HPDE6-E6E7 (cell line): ENCODE results near the gene C19orf12.

Experiments
- DNase-seq: peaks from one replicate; pipeline ENCODE4 v3.0.0; 2011; ENCODE audit warnings: missing footprints; ENCODE audit errors: extremely low spot score

C19orf12 gene

DNA sequence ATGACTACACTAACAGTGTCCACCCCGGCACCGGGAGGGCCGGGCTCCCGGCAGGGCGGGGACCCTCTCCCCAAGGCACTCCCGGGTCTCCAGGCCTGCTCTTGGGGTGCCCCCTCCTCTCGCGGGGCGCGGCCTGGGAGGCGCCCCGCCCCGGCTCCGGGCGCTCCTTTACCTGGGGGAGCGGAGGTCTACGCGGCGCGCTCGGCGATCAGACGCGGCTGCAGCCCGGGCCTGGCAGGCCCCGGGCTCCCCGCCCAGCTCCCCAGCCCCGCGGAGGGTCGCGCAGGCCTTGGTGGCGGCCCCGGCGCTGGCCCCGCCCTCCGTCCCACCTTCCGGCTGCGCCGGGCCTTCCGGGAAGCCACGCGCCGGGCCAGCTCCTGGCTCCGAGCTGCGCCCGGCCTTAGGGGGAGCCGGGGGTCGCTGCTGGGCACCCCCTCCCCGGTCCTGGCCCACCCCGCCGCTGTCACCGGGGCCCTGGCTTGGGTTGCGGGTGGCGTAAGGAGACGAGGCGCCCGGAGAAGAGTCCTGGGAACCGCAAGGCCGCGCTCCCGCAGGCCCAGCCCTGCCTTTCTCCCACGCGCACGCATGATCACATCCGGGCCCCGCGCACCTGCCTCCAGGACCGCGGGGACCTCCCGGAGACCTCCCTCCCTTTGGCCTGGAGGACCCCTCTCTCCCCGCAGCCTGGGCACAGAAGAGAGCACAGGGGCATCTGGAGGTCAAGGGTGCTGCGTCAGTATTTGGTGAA, at the start of gene C19orf12:
C19orf12 (minus strand) TSS at position 309 of the 748 bp plus-strand sequence. CDS start 6,848 bp downstream, outside the sequence.
- DNase-seq = peak; percentile 15

GRCh38 chr19:29764361-29764760, 49.3 kb upstream of the C19orf12 start:
- no peak for DNase-seq

- DNase-seq = no peak
Measured at GRCh38 chr19:29763196-29763595, 48.1 kb upstream of the C19orf12 start.

- no peak for DNase-seq
Measured at GRCh38 chr19:29761575-29762232, 46.6 kb upstream of the C19orf12 start.

DNA sequence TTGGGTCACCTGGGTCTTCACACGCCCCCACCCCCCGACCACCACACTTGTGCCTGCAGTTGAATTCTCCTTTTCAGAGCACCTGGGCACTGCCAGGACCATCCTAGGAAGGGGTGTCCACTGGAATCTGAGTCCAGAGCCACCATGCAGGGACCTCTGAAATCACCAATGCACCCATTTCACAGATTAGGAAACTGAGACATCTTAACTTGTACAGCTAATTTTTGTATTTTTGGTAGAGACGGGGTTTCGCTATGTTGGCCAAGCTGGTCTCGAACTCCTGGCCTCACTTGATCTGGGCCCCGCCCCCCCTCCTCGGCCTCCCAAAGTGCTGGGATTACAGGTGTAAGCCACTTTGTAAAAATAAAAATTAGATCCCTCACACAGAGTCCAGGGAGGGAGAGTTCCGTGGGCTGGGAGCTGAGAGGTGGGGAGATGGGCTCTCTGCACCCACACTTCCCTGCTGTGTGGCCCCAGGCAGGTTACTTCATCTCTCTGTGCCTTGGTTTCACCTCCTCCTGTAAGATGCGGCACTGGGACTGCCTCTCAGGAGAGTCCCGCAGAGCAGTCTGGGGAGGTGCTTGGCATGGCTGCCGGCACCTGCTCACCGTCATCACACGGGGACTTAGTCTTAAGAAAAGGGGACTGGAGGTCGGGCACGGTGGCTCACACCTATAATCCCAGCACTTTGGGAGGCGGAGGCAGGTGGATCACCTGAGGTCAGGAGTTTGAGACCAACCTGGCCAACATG, 45.9 kb upstream of the C19orf12 start:
- DNase-seq = no peak

GRCh38 chr19:29759359-29759758, 44.3 kb upstream of the C19orf12 start:
- DNase-seq = no peak

DNA sequence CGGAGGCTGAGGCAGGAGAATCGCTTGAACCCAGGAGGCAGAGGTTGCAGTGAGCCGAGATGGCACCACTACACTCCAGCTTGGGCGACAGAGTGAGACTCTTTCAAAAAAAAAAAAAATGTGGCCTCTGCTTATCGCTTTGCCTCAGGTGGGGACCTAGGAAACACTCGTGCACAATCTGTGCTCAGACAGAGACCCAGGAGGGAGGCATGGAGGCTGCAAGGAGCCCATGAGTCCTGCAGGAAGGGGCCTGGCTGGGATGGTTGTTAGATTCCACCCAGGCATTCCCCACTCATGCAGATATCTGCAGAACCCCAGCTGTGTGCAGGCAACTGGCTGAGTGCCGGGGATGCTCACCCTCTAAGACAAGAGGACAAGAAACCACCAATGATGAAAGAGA, 43.8 kb upstream of the C19orf12 start:
- no peak for DNase-seq

GRCh38 chr19:29757551-29757950, 42.5 kb upstream of the C19orf12 start:
- no peak for DNase-seq

DNA sequence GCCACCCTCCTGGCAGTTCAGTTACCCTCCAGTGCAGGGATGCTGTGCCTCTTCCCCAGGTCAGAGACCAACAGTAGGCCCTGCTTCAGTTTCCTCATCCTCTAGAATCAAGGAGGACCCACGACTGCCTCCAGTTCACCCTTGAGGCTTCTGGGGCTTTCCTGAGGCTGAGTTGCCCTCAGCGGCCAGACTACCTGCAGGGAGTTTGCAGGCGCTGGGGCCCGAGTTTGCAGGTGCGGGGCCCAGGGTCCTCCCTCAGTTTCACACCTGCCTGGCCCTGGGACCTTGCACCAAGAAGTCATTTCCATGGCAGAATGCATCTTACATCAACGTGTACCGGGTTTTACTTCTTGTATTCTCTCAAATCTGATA, 38.9 kb upstream of the C19orf12 start:
- no peak for DNase-seq

DNA sequence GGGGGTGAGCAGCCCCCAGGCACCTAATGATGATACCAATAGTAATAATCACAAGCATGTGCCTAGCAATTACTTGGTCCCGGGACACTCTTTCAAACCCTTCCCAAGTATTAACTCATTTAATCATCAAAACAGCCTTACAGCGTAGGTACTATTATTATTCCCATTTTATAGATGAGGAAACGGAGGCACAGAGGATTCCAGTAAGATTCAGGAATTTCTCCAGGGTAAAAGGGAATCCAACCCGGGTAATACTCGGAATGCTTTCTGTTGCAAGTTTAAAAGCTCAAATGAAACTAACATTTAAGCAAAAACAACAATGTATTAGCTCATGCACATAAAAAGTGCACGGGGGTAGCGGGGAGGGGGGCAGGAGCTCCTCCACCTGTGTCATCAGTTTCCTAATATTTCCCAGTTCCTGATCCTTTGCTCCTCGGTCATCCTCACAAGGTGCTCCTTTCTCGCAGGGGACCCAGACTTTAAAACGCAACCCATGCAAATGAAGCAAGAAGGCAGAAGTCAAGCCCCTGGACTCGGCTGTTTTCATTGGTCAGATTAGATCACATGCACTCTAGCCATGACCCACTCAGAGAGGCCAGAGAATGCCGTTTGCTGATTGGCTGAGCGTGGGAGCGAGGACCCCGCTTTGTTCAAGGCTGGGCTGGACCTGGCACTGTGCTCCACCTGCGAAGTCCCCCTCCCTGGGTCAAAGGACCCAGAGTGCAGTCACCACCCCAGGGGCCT, 38.3 kb upstream of the C19orf12 start:
- DNase-seq = no peak

DNA sequence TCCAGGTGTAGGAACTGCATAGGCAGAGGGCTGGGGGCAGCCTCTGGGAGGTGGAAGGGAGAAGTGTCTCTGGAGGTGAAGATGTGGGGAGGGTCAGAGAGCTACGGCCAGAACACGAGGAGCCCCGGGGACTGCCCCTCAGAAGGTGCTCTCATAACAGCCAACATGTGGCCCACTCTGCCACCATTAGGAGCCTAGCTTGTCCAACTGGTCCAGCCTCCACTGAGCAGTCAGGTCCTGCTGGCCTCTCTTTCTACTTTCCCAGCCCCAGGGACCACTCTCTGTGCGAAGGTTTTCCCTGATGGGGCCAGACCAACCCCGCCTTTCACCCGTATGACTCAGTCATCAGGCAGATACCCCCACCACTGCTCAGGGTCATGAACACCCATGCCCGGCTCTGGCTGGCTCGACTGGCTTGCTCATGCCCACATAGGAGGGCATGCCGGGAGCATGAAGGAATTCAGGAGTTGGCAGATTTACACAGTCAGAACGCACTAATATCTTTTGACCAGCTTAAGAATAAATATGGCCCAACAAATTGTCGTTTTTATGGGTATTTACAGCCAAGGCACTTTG, 37.5 kb upstream of the C19orf12 start:
- DNase-seq = no peak

DNA sequence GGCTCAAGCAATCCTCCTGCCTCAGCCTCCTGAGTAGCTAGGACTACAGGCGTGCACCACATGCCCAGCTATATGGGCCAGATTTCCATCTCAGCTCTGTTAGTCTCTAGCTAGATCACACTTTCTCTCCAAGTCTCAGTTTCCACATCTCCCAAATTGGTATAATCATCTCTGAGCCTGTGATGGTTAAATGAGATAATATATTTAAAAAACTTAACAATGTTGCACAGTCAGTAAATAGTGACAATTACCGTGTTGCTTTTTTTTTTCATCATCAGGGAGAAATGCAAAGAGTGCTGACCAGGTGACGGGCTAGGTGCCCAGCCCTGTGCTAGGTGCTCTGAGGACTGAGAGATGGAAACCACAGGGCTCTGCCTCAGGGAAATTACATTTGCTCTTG, 36.9 kb upstream of the C19orf12 start:
- DNase-seq = no peak

DNA sequence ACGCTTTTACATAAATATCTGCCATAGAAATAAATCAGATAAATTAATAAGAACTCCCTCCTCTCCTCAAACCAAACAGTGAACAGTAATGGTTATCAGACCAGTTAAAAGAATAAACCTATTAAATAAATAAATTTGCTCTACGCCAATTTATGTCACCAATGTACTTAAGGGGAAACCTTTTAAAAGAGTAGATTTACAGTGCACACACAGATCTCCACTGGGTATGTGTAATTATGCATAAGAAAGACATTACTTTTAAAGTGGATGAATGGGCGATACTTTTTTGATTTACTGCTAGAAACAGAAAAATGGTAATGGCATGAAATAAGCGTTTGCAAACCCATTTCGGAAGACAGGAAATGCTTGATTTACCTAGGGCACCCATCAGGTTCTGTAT, 34.9 kb upstream of the C19orf12 start:
- no peak for DNase-seq

DNA sequence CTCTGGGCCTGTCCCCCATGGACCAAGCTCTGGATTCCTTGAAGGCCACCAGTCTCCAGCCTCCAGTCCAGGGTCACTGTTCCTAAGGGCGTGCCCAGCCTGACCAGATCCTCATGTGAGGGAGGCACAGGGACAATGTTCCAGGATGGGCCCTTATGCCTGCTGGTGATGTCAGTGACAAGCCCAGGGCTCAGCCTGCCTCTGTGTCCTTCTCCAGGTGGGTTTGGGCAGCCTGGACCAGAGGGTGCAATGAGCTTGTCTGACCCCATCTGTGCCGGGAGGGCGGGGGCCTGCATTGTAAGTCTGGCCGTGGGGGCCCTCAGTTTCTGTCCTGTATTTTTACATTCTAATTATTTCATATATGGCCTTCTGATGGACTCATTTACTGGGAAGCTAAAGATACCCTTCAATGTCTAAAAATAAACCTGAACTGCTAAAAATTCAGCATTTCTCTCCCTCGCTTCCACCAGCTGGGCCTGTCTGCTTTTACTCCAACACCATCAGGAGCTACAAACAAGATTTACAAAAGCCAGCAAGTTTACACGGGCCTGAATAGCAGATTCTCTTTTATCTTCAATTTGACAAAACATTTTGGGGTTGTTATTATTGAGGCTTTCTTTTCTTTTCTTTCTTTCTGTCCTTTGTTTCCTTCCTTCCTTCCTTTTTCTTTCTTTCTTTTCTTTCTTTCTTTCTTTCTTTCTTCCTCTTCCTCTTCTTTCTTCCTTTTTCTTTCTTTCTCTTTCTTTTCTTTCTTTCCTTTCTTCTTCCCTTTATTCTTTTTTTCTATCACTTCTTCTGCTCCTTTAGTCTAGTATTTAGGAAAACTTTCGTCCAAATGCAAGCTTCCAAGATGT, 34.2 kb upstream of the C19orf12 start:
- no peak for DNase-seq

DNA sequence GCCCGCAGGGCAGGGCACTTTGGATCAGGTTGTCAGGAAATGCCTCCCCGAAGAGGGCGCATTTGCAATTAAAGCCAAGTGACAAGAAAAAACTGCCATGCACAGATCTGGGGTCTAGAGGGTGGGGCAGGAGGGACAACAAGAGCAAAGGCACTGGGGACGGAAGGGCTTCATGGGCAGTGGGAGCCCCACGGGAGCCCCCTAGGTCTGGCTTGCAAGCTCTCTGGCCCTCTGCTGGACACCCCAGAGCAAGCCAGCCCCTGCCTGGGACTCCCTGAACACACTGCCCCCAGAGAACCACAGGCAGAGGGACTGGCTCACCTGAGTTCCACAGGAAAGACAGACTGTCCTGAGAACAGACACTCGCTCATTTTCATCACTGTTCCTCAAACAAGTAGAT, 30.2 kb upstream of the C19orf12 start:
- no peak for DNase-seq

- no peak for DNase-seq
Measured at GRCh38 chr19:29743681-29744080, 28.6 kb upstream of the C19orf12 start.

GRCh38 chr19:29741776-29742175, 26.7 kb upstream of the C19orf12 start:
- no peak for DNase-seq

DNA sequence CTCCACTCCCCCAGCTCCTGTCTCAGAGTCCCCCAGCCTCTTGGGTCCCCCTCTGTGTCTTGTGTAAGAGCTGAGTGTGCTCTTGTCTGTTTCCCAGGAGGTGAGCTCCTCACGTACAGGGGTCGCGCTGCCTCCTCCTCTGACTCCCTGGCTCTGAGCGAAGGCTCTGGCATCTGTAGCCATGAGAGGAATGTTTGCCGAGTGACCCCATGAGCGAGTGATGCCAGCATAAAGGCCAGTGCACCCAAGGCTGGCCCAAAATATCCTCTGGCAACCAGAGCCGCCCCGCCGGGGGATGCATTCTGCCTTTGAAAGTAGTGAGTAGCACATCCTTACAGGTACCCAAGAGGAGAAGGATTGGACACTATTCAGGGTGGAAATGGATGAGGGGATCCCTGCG, 26.2 kb upstream of the C19orf12 start:
- DNase-seq = no peak

DNA sequence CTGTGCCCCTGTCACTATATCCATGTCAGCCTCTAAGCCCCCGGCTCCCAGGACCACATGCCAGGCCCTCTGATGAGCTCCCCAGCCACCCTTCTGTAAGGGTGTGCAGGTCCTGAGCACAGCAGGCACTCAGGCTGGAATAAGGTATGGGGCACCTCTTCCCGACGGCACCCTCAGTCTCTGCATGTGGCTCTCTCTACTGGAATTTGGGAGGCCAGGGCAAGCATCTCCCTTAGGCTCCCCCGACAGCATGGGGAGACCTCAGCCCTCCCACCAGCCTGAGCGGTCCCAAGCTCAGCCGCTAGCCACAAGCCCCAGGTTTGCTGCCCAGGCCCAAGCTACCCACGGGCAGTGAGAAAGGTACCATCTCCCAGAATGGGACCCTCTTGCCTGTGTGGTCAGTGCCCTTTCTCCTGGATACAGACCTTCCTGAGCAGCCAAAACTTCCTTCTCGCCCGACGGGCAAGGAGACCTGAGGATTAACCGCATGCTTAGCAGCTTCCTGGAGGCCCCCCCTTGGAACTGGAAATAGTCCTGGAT, 22.5 kb upstream of the C19orf12 start:
- no peak for DNase-seq

DNA sequence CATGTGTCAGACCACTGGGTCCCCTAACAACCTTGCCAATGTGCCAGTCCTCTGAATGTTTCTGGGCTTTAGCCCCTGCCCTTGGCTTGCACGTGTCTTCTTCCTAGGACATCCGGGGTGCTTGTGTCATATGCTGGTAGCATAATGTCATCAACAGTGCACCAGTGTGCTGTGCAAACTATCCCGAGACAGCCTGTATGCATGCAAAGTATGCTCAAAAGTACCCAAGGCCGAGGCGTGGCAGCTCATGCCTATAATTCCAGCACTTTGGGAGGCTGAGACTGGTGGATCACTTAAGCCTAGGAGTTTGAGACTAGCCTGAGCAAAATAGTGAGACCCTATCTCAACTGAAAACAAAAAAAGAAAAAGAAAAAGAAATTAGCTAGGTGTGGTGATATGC, 20.8 kb upstream of the C19orf12 start:
- DNase-seq = no peak
